Measurements from ENCODE around the gene C4orf50.

The C4orf50 gene

DNA sequence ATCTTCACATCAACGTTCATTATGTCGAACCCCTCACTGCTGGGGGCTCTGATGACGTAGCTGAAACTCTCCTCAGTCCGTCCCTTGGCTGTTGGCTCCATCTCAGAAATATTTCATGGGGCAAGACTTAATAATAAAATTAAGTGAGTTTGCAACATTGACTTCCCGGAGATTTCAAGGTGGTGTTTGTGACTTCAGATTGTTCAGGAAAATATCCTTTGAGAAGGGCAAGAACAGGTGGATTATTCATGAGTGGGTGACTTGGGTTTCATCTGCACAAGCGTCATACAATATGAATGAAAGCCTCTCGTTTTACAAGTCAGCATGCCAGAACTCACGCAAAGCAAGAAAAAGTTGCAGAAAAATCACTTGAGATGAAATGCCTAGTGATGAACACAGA is at the start of gene C4orf50:
TSS of gene C4orf50 (minus strand) at position 101 of the 400 bp plus-strand sequence.
- no peak for FAIRE-seq

DNA sequence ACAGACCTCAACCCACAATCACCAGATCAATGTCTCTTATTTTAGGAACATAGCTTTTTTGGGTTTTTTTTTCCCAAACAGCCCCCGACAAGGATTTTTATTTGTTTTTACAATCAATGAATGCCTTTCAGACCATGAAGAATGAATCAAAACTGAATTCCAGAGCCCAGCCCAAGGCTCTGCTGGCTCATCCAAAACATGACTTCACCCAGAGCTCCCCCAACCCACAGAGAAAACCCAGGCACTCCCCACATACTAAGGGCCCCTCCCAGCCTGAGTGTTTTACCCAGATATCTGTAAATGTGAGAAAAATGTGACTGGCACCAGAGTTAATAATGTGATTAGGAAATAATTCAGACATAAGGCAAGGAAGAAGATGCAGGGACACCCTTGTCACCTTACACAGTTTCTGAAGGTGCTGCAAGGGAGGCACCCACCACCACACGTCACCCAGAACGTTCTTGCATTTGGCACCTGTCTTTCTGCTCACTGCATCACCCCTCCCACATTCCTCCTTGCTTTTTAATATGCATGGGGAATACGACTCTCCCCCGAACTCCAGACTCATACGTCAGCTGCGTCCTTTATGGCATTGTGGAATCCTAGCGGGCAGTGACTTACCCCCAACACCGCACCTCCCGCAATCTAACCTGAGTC is 47.8 kb upstream of the C4orf50 start:
- FAIRE-seq (no peak), DNase-seq (ENCODE audit: insufficient read length, low spot score) (no peak)
- no peak for TF ChIP-seq POLR2A (IDR thresholded peaks at IDR 0.05; ENCODE audit: low read depth, low read length)

More for the DNA sequence above, at the start of gene C4orf50:
- DNase-seq (ENCODE audit: insufficient read length, low spot score), result no peak
- no peak for TF ChIP-seq POLR2A (IDR thresholded peaks at IDR 0.05; ENCODE audit: low read depth, low read length)

DNA sequence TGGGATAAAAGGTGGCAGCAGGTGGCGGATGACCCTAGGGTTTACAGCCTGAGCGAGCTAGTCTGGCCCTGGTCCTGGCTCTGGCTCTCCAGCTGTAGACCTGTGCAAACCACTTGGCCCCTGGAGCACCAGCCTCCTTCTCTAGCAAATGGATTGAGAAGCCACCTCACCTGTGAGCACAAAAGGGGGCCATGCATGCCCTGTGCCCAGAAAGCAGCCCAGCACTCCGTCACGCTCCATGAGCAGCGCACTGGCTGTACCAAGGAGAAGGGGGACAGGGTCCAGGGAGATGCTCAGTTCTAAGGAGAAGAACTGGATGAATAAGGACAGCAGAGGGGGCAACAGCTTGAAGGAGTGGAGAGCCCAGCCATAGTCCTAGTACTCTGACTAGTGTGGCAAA is 46.9 kb upstream of the C4orf50 start:
- DNase-seq (ENCODE audit: insufficient read length, low spot score), result no peak
- TF ChIP-seq POLR2A (IDR thresholded peaks at IDR 0.05; ENCODE audit: low read depth, low read length), result no peak
- no peak for FAIRE-seq

DNA sequence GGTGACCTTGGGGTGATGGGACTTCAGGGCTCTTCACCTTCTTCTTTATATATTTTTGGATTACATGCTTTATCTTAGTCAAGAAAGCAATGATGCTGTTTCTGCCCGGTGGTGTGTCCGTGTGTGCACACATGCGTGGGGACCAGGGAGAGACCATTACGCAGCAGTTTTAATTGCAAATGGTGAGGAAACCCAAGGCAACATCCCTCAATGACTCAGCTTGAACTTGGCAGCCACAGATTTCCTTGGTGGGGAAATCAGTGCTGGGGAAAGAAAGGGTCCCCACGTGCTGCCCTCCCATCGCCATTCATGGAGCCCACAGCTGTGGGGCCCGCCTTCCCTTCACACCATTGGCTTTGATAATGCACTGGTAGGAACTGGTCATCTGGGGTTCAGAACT is 46.2 kb upstream of the C4orf50 start:
- no peak for TF ChIP-seq POLR2A (IDR thresholded peaks at IDR 0.05; ENCODE audit: low read depth, low read length)
- DNase-seq (ENCODE audit: insufficient read length, low spot score) (no peak), FAIRE-seq (no peak)

DNA sequence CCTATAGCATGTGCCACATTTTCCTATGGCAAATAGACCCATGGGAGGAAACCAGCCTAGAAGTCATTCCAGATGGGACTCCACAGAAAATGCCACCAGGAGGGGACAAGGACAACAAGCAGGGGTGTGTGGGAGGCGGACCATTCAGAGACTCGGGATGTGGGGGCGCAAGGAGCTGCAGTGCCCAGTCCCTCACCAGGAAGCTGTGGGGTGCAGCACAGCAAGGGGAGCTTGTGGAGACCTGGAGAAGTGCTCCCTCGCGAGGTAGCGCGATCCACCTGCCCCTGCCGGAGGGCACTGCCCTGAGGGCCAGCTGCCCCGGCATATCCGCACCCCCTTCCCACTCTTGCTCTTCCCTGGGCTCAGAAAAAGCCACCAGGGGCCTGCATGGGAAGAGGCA is 45.5 kb upstream of the C4orf50 start:
- no peak for FAIRE-seq
- no peak for TF ChIP-seq POLR2A (IDR thresholded peaks at IDR 0.05; ENCODE audit: low read depth, low read length)
- DNase-seq (ENCODE audit: insufficient read length, low spot score), result no peak

DNA sequence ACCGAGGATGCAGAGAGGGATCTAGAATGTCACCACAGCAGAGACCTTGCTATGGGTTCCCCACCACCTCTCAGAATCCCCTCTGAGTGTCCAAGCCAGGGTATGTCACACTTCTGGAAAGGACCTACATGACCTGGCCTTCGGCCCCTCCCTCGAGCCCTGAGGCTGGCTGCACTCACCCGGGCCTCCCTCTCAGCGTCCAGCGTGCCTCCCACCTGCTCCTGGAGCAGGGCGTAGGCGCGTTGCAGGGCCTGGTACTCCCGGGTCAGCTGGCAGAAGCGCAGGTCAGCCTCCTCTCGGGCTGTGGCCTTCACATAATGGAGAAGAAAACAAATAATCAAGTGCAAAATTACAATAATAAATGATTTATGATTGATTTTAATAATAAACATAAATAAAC is 43.9 kb upstream of the C4orf50 start:
- DNase-seq (ENCODE audit: insufficient read length, low spot score) (no peak), FAIRE-seq (no peak)
- TF ChIP-seq POLR2A (IDR thresholded peaks at IDR 0.05; ENCODE audit: low read depth, low read length), result no peak

DNA sequence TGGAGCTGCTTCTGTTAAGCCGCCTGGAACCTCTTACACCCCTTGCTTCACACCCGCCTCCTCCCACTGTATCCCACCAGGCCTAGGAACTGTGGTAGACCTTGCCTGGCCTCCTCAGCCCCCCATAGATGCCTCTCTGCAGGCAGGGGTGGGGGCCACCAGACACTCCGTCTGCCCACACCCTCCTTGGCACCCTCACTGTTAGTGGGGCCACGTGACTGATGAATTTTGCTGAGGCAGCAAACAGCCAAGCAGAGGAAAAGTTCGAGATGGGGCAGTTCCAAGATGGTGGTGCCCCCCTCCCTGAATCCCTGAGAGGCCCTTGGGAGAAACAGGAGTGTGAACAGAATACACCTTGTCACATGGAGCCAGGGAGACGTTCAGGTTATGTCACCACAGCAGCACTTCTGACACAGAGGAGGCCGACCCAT is 41.2 kb upstream of the C4orf50 start:
- no peak for TF ChIP-seq POLR2A (IDR thresholded peaks at IDR 0.05; ENCODE audit: low read depth, low read length)
- FAIRE-seq, result no peak
- no peak for DNase-seq (ENCODE audit: insufficient read length, low spot score)

DNA sequence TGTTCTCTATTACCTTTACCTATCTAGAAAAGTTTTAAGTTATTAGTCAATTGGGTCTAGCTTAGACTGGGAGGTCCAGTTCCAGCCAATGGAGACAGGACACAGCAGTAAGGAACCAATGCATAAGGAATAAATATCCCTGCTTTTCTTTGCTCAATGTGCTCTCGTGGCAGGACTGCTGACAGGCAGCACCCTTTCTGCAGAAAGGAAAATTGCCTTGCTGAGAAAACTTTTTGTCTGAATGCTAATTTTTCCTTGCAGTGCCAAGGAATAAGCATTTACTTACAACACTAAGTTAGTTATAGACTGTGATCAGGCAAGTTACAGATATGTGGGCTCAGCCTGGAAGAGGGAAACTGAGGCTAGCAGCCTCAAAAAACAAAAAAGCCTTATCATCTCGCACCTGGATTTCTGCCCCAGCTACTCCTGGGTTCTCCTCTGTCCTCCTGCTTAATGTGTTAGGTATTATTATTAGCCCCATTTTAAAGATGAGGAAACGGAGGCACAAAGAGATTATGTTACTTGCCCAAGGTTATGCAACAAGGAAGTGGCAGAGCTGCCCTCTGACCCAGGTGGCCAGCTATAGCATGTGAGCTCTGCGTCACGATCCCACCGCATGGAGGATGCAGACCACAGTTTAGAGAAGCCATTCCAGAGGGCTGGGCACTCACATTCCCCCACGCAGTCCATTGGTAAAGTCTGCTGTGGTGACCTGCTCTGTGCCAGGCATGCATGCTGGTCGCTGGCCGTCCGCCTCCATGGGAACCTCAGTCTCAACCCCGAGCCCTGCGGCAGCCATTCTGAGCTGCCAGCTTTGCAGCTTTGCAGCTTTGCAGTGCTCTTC is 40.5 kb upstream of the C4orf50 start:
- no peak for DNase-seq (ENCODE audit: insufficient read length, low spot score)
- no peak for FAIRE-seq
- TF ChIP-seq POLR2A (IDR thresholded peaks at IDR 0.05; ENCODE audit: low read depth, low read length), result no peak

DNA sequence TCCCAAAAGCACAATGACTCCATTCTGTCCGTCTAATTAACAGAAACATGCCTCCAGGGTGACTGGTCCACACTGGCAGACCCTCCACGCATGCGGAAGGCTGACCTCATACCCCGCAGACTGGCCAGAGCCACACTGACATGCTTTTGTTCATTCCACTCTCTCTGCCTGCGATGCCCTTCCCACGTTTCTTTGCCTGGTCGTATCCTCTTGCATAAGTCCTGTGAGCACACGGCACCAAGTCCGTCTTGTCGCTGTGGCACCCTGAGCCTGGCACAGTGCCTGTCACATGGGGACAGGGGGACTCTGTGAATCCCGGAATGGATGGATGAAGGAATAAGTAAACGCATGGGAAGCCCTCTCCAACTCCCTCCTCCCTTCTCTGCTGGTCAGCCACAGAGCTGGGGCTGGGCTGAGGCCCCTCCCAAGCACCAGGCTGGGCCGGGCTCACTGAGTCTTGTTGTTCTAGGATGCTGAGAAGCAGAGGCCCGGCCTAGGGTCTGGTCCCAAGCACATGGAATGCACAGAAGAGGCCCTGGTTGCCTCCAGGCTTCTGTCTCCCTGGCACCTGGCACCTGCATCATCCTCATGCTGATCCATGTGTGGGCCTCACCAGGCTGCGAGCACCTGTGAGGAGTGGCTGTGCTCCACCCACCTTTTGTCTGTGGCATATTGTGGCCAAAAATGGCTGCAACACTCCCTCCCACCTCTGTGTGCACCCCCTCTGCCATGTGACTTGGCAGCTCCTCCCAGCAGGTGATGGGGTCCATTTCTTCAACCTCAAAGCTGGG is 38.9 kb upstream of the C4orf50 start:
- FAIRE-seq (no peak), DNase-seq (ENCODE audit: insufficient read length, low spot score) (no peak)
- no peak for TF ChIP-seq POLR2A (IDR thresholded peaks at IDR 0.05; ENCODE audit: low read depth, low read length)

DNA sequence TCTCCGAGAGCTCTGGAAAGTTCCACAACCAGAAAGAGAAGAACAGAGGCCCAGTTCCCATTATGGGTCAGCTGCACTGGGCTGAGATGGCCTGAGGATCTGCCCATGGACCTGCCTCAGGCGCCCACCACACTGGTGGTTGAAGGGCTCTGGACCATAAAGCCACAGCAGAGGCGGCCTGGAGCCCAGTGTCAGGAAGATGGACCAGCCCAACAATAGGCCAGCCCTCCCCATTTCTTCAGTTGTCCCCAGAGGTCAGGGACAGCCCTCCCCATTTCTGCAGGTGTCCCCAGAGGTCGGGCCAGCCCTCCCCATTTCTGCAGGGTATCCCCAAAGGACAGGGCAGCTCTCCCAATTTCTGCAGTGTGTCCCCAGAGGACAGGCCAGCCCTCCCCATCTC is 37.2 kb upstream of the C4orf50 start:
- FAIRE-seq, result no peak
- no peak for DNase-seq (ENCODE audit: insufficient read length, low spot score)
- no peak for TF ChIP-seq POLR2A (IDR thresholded peaks at IDR 0.05; ENCODE audit: low read depth, low read length)

DNA sequence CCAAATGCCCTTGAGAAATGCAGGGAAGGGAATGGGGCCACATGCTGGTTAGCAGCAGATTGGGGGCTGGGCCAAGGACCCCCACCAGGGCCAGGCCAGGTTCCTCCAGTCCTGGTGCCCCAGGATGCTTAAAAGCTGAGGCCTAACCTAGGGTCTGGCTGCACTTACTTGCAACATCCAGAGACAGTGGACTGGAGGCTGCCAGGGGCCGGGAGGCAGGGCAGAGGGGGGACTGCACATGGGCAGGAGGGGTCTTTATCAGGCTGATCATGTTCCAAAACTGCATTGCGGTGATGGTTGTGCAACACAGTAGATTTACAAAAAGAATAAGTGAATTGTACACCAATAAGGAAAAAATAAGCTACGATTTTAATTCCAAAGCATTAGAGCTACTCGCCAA is 36.8 kb upstream of the C4orf50 start:
- DNase-seq (ENCODE audit: insufficient read length, low spot score) (no peak), FAIRE-seq (no peak)
- TF ChIP-seq POLR2A (IDR thresholded peaks at IDR 0.05; ENCODE audit: low read depth, low read length), result no peak

DNA sequence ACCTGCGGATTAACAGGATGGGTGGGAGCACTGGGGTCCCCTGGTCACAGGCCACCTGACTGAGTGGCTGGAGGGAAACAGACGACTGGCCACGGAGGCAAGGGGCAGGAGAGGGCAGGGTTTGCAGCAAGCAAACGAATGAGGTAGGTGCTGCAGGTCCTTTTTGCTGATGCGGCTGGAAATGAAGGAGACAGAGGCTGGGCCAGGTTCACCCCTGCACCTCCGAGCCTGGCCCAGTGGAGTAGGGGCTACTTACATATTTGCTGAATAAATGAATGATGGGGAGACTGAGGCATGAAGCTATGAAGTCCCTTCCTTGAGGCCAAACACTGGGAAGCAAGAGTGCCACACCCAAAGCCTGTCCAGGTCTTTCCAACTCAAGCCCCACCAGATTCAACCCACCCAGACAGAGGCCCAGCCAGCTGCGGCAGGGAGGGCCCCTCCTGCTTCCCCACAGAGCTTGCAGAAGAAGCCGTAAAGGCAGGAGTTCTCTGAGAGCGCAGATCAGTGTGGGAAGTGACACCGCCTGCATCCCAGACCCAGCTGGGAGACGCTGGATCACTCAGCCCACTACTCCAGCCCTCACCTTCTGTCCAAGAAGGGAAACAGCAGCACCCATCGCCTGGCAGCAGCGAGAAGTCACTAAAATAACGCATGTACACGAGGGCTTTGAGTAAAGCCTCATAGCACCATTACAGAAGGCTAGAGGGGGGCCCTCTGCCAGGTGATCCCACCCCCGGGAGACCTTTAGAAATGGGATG is 36.1 kb upstream of the C4orf50 start:
- FAIRE-seq (no peak), DNase-seq (ENCODE audit: insufficient read length, low spot score) (no peak)
- TF ChIP-seq POLR2A (IDR thresholded peaks at IDR 0.05; ENCODE audit: low read depth, low read length), result no peak

DNA sequence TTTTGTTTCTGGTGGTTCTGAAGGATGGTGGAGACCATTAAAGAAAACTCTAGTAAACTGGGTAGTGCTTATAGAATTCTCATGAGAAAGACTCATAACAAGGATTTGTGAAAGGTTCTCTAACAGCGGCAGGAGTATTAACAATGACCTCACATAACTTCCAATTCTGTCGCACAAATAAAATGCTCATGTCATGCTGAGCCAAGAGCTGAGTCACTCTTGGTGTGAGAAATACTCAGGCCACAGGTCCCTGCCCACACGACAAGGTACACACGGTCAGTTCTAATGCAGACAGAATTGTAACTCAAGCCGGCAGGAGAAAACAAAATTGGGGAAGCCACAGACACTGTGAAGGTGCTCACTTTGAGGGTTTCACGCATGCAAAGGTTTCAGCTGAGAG is 34.4 kb upstream of the C4orf50 start:
- no peak for TF ChIP-seq POLR2A (IDR thresholded peaks at IDR 0.05; ENCODE audit: low read depth, low read length)
- no peak for FAIRE-seq
- DNase-seq (ENCODE audit: insufficient read length, low spot score), result no peak

DNA sequence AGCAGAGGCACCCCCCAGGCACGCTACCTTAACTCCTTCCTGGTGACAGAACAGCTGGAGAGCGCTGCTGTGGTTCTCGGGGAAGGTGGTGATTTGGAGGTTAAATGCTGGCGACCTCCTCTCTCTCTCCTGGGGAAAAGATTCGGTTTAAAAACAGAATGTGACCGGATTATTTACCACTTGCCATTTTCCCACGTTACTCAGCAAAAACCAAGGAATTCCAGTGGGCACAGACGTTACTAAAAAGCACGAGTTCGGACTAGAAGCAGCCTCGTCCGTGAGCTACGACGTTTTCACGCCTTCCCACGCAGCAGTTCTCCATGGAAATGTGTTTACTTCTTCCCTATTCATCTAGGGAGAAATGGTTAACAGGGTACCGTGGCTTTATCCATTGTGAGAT is 32.3 kb upstream of the C4orf50 start:
- DNase-seq (ENCODE audit: insufficient read length, low spot score) (no peak), FAIRE-seq (no peak)
- TF ChIP-seq POLR2A (IDR thresholded peaks at IDR 0.05; ENCODE audit: low read depth, low read length), result no peak
